HUES64 (cell line): Measurements from ENCODE around the gene HS3ST3B1.

Experiments used
- H3K27ac ChIP-seq: 2 replicates; pipeline ENCODE4 v1.7.0; 2013; ENCODE audit warnings: low read depth, low read length, inconsistent platforms
- H3K27me3 ChIP-seq: 2 replicates; pipeline ENCODE4 v1.6.1; 2013; ENCODE audit warnings: mild to moderate bottlenecking, low read length; ENCODE audit not compliant: insufficient read depth
- H3K36me3 ChIP-seq: 2 replicates; pipeline ENCODE4 v1.6.1; 2013; ENCODE audit warnings: mild to moderate bottlenecking, low read length; ENCODE audit not compliant: insufficient read depth
- H3K4me1 ChIP-seq: 2 replicates; pipeline ENCODE4 v1.6.1; 2013; ENCODE audit warnings: mild to moderate bottlenecking, low read length, moderate library complexity; ENCODE audit not compliant: insufficient read depth
- H3K4me3 ChIP-seq: 2 replicates; pipeline ENCODE4 v1.5.1; 2013; ENCODE audit warnings: mild to moderate bottlenecking, low read length, moderate library complexity
- H3K9ac ChIP-seq: 2 replicates; pipeline ENCODE4 v1.6.1; 2013; ENCODE audit warnings: mild to moderate bottlenecking, low read depth, low read length
- H3K9me3 ChIP-seq: 2 replicates; pipeline ENCODE4 v1.6.1; 2013; ENCODE audit warnings: low read depth, low read length; ENCODE audit not compliant: insufficient read depth
- WGBS: fragments of 150-250, 120-280 bp; methylation state at CpG from one replicate; pipeline ENCODE4 v1.1.7; 2013; ENCODE audit warnings: missing lambda C conversion rate; 5-methylcytosine and 5-hydroxymethylcytosine counted together

The HS3ST3B1 gene

GRCh38 chr17:14393723-14394122 lies 92.8 kb downstream of the HS3ST3B1 start:
- Histone ChIP-seq H3K9ac (no peak overlapping the region), H3K9me3 (no peaks in the 10 kb centered on the region)

GRCh38 chr17:14395255-14395654 lies 94.4 kb downstream of the HS3ST3B1 start:
- no peak overlapping the region for H3K27ac ChIP-seq
- WGBS, result 95% methylated on average over 3 of the region's 3 CpGs
- H3K9ac ChIP-seq, result no peak overlapping the region
- H3K9me3 ChIP-seq, result peaks cover 5% of the 10 kb centered on the region; the same call in 1 of the 2 replicates
- no peak overlapping the region for H3K4me3 ChIP-seq
- no peaks in the 10 kb centered on the region for H3K27me3 ChIP-seq
- peaks cover under 1% of the 10 kb centered on the region; the same call in 1 of the 2 replicates for H3K4me1 ChIP-seq
- no peaks in the 10 kb centered on the region for H3K36me3 ChIP-seq

More at GRCh38 chr17:14393723-14394122, 92.8 kb downstream of the HS3ST3B1 start:
- H3K27ac ChIP-seq, result no peak overlapping the region
- H3K36me3 ChIP-seq, result no peaks in the 10 kb centered on the region
- H3K27me3 ChIP-seq, result no peaks in the 10 kb centered on the region
- no peak overlapping the region for H3K4me3 ChIP-seq
- H3K4me1 ChIP-seq, result peaks cover 9% of the 10 kb centered on the region; the same call in 1 of the 2 replicates

- Histone ChIP-seq H3K27ac (no peak overlapping the region), H3K9me3 (peaks cover 5% of the 10 kb centered on the region; the same call in 1 of the 2 replicates), H3K4me3 (no peak overlapping the region), H3K27me3 (no peaks in the 10 kb centered on the region), H3K36me3 (no peaks in the 10 kb centered on the region), H3K4me1 (no peaks in the 10 kb centered on the region), H3K9ac (no peak overlapping the region)
- 82% methylated on average over 2 of the region's 3 CpGs for WGBS
These were observed 95.7 kb downstream of the HS3ST3B1 start for GRCh38 chr17:14396547-14396946.

DNA sequence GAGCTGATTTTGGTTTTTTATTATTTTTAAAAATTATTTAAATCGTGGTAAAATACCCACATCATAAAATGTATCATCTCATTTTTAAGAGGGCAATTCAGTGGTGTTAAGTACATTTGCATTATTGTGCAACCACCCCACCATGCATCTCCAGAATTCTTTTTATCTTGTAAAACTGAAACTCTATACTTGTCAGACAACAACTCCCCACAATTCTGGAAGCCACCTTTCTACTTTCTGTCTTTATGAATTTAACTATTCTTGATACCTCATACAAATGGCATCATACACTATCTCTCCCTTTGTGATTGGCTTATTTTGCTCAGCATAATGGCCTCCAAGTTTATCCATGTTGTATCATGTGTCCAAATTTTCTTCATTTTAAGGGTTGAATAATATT lies 97.9 kb downstream of the HS3ST3B1 start:
- Histone ChIP-seq H3K27ac (no peak overlapping the region), H3K4me1 (no peaks in the 10 kb centered on the region), H3K27me3 (no peaks in the 10 kb centered on the region), H3K9ac (no peak overlapping the region), H3K36me3 (no peaks in the 10 kb centered on the region), H3K4me3 (no peak overlapping the region), H3K9me3 (peaks cover 11% of the 10 kb centered on the region)
- WGBS, result no CpG with 5 or more reads among the region's 1 CpG
